GM23248 (cell line): ENCODE data around the gene GSTM2.

Experiments
- EZH2 ChIP-seq: fragments of 200-600 bp; sonication (generic); IDR thresholded peaks from 2 replicates; pipeline ENCODE4 v1.6.1; 2018; ENCODE audit warnings: antibody characterized with exemption, mild to moderate bottlenecking; ENCODE audit not compliant: insufficient read depth, poor library complexity, severe bottlenecking
- EZH2phosphoT487 ChIP-seq: fragments of 200-600 bp; sonication (generic); IDR thresholded peaks from 2 replicates; pipeline ENCODE4 v1.6.1; 2018; ENCODE audit warnings: antibody characterized with exemption, moderate library complexity, mild to moderate bottlenecking, low read depth; ENCODE audit not compliant: insufficient read depth

DNA sequence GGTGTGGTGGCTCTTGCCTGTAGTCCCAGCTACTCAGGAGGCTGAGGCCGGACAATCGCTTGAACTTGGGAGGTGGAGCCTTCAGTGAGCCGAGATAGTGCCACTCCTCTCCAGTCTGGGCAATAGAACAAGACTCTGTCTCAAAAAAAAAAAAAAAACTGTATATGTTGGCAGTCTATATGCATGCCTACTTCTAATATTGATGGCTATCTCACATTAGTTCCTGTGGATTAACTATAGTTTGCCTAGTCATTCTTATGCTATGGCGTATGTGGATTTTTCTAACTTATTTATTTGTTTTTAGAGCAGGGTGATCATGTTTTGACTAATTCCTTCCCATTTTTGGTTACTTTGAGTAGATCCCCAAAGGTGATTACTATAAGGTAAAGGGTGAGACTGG is 29.2 kb downstream of the GSTM2 start:
- TF ChIP-seq EZH2phosphoT487 = no peak
- no peak for TF ChIP-seq EZH2
